ENCODE measurements around the gene TIFAB.
"Not testable (repeated sequence)": the region's sequence is repeated elsewhere in the genome, so short reads cannot be mapped to it uniquely, and the experiment has no call there.

TIFAB gene

GRCh38 chr5:135452321-135453030 lies at the start of gene TIFAB:
Gene TIFAB, minus strand, starts transcription at chr5:135452351. Its CDS starts 2,412 bp downstream, at chr5:135449939.
- DNase-seq = no peak

- no peak for DNase-seq
These were observed 46.5 kb upstream of the TIFAB start for GRCh38 chr5:135498637-135498995.

GRCh38 chr5:135497971-135498636 lies 46.0 kb upstream of the TIFAB start:
- no peak for DNase-seq

- not testable (repeated sequence) for DNase-seq
These were observed 43.4 kb upstream of the TIFAB start for GRCh38 chr5:135495531-135495930.

GRCh38 chr5:135494196-135494595 lies 42.0 kb upstream of the TIFAB start:
- DNase-seq = no peak

GRCh38 chr5:135493406-135494180 lies 41.4 kb upstream of the TIFAB start:
- no peak for DNase-seq

GRCh38 chr5:135492319-135492626 lies 40.1 kb upstream of the TIFAB start:
- no peak for DNase-seq

GRCh38 chr5:135491552-135492318 lies 39.6 kb upstream of the TIFAB start:
- DNase-seq = no peak

- no peak for DNase-seq
These were observed 38.9 kb upstream of the TIFAB start for GRCh38 chr5:135491038-135491551.

DNA sequence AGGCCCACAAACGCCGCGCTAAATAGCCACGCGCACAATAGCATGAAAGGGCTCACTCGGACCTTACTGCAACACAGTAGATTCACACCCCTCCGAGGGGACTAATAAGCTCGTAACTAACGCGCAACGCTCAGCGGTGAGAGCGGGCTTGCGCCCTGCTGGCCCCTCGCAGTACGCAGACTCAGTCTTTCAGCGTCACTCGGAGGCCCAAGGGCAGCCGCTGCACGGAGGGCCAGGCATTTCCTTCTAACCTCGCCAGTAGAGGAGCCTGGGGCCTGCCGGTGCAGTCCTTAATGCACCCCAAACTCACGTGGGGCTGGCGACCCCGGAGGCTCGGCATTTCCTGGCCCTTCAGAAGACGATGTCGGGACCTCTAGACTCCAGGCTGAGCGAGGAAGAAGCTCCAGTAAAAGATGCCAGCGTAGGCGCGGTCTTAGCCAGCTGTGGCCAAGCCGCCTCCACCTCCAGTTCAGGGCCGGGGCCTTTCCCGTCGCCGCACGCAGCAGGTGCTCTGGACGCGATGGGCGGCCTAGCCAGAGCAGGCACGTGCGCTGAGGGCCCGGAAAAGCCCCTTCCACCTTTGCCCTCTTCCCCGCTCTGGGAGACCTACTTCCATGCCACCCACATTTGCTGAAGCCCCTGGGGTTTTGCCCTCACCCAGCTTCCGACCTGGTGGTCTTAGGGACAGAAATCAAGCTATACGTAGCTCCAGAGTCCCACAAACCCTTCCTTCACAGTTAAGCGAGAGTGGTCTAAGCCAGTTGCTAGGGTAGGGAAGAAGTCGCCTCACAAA lies 38.3 kb upstream of the TIFAB start:
- no peak for DNase-seq

- no peak for DNase-seq
These were observed 37.5 kb upstream of the TIFAB start for GRCh38 chr5:135489466-135490244.

GRCh38 chr5:135488727-135489465 lies 36.7 kb upstream of the TIFAB start:
- DNase-seq = no peak

- DNase-seq = no peak
These were observed 35.8 kb upstream of the TIFAB start for GRCh38 chr5:135487839-135488514.

DNA sequence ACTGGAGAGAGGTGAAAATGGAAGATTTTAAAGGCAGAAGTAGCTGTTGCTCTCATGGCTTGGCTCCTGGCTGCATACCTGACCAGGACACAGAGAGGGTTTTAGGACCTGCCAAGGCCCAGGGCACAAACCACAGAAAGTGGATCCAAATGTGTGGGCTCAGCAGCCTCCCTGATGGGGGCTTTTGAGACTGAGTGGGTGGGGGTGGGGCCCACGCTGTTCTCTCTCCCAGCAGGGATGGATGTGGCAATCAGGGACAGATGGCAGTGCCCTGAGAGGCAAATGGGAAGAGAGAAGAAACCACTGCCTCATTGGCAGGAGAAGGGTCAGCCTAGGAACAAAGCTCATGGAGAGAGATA lies 34.9 kb upstream of the TIFAB start:
- no peak for DNase-seq

DNA sequence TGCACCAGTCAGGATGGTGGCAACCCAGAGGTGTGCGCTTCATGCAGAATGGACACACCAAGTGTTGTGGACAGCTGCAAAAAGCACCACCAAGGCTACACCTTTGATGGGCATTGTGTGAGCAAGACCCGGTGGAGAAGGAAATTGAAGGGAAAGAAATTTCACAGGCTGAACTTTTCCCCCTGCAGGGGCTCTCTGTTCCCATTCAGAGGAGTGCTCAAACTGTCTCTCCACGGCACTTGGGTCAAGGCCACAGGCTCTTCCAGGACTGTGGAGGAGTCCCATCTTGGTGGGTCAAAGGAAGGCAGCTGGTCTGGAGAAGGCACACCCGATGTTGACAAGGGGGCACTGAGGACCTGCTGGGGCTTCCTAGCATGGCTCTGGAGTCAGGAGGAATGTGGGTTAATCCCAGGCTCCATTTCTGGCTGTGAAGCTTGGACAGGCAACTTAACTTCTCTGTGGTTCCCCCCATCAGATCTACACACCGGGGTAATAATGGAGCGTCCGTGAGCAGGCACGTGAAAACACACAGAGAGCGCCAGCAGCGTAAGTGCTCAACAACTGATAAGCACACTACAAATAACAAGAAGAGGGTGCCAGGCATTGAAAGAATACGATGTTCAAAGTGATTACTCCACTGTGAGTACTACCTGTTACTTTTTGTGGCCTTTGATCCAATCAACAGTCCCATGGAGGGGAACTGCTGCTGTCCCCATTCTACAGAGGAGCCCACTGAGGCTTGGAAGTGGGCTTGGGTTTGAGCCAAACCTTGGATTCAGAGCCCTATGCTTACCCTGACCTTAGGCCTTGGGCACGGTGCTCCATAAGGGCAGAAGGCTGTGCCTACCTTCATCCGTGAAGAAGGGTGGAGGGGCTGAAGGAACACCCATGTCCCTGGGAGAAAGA lies 34.2 kb upstream of the TIFAB start:
- DNase-seq = no peak

GRCh38 chr5:135484674-135485086 lies 32.5 kb upstream of the TIFAB start:
- no peak for DNase-seq

DNA sequence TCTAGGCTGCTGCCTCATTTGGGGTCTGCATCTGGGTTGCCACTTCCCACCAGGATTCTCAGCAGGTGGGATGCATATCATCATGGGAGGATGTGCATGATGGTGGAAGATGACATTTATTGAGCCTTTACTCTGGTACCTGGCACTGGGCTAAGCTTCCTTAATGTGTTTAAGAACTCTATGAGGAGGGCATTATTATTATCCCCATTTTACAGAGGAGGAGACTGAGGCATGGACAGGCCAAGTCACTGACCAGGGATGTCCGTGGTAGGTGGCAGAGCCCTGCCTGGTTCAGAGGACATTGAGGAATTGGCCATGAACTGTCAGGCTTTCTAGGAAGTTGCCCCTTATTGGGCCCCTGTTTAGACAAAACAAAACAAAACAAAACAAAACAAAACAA lies 31.1 kb upstream of the TIFAB start:
- DNase-seq = no peak

GRCh38 chr5:135482381-135482933 lies 30.3 kb upstream of the TIFAB start:
- DNase-seq = no peak

DNA sequence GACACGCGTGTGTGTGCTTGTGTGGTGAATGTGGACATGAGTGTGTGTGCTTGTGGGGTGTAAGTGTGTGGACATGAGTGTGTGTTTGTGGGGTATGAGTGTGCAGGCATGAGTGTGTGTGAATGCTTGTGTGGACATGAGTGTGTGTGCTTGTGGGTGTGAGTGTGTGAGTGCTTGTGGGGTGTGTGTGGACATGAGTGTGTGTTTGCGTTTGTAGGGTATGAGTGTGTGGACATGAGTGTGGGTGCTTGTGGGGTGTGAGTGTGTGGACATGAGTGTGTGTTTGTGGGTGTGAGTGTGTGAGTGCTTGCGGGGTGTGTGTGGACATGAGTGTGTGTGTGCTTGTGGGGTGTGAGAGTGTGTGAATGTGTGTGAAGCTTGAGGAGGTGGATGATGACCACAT lies 29.8 kb upstream of the TIFAB start:
- DNase-seq = no peak

Measured in CD4-positive, alpha-beta T cell treated with Interleukin-21 for 1 hour (primary cell).